Suprapubic skin (tissue), 3 donors: ENCODE data around the gene MPHOSPH6.

ENCODE experiments used
- CTCF ChIP-seq, 2 donors: fragments of 200-600 bp in 1 of 2; fragments of 450-650 bp in 1 of 2; sonication (generic) in 1 of 2; IDR thresholded peaks; one replicate each; pipeline ENCODE4 v1.5.1; 2016 to 2019; ENCODE audit warnings: antibody characterized with exemption in 2 of 2, mild to moderate bottlenecking in 1 of 2, moderate library complexity in 1 of 2
- EP300 ChIP-seq: sonication (generic); formaldehyde crosslinking; IDR thresholded peaks from one replicate; pipeline ENCODE4 v1.6.1; 2017; ENCODE audit warnings: antibody characterized with exemption

GRCh38 chr16:82157534-82157812 lies 12.6 kb downstream of the MPHOSPH6 start:
- TF ChIP-seq EP300 (no peak), CTCF (IDR thresholded peaks at IDR 0.05) (no peak)
